Kidney (tissue), 14 donors: ENCODE data around the gene IDI1. TPM values are rescaled to one million over a fixed set of nuclear protein-coding genes. Genes with fewer than 3 reads are reported as not detected.

Source experiments
- DNase-seq, 5 donors: peaks; one replicate each; pipeline ENCODE4 v3.0.0-alpha.2; 2013 to 2020
- FAIRE-seq: peaks from 2 replicates; lab custom pipeline; 2012; peaks lifted over from hg19 to GRCh38; lab: Jason Lieb, UNC
- H3K27ac ChIP-seq, 2 donors: one replicate each; pipeline ENCODE4 v1.7.0; 2013; ENCODE audit warnings: low read depth in 2 of 2, low read length in 2 of 2, inconsistent platforms in 1 of 2
- H3K27me3 ChIP-seq: one replicate; pipeline ENCODE4 v1.7.1; 2013; ENCODE audit warnings: low read length, inconsistent platforms; ENCODE audit not compliant: control insufficient read depth, insufficient read depth
- H3K36me3 ChIP-seq, 3 donors: one replicate each; pipeline versions ENCODE4 v1.7.0 to v1.7.1; 2013; ENCODE audit warnings: low read length in 3 of 3, control low read depth in 1 of 3, inconsistent platforms in 1 of 3; ENCODE audit not compliant: insufficient read depth in 3 of 3, control insufficient read depth in 2 of 3
- H3K4me1 ChIP-seq, 3 donors: one replicate each; pipeline versions ENCODE4 v1.7.0 to v1.7.1; 2013; ENCODE audit warnings: low read length in 3 of 3, inconsistent platforms in 1 of 3, low read depth in 1 of 3; ENCODE audit not compliant: control insufficient read depth in 2 of 3, insufficient read depth in 2 of 3
- H3K4me3 ChIP-seq, 3 donors: one replicate each; pipeline versions ENCODE4 v1.7.0 to v1.8.1; 2013; ENCODE audit warnings: low read length in 3 of 3, control low read depth in 1 of 3, inconsistent platforms in 1 of 3
- H3K9ac ChIP-seq, 3 donors: one replicate each; pipeline versions ENCODE4 v1.7.0 to v1.7.1; 2013; ENCODE audit warnings: low read length in 3 of 3, control low read depth in 1 of 3, inconsistent platforms in 1 of 3
- H3K9me3 ChIP-seq, 3 donors: one replicate each; pipeline versions ENCODE4 v1.7.0 to v1.7.1; 2013; ENCODE audit warnings: low read length in 3 of 3, control low read depth in 1 of 3, inconsistent platforms in 1 of 3; ENCODE audit not compliant: control insufficient read depth in 2 of 3, insufficient read depth in 1 of 3
- CTCF ChIP-seq: IDR thresholded peaks from 3 replicates; pipeline ENCODE4 v1.5.1; 2012; ENCODE audit warnings: mild to moderate bottlenecking, moderate library complexity, borderline replicate concordance; ENCODE audit not compliant: insufficient read depth; ENCODE audit errors: extremely low read depth
- intact Hi-C: fragments of 100-400 bp; cut with DNase I; formaldehyde crosslinking; loops from one replicate; pipeline ENCODE4 v1.11.1; 2022
- polyA plus RNA-seq: library from polyadenylated mRNA; stranded (reverse); fragments of 350-450 nt; fragmentation: Illumina TruSeq; extraction: RNeasy Lipid Tissue Mini Kit (QIAGEN cat#74804); gene quantifications from one replicate; pipeline ENCODE4 v1.2.3, GENCODE V29; 2014; ENCODE audit warnings: low read depth, low replicate concordance; ENCODE audit not compliant: insufficient read depth
- total RNA-seq: library from RNA; stranded (reverse); fragmentation: NEBNext Ultra II Directional; extraction: Animal tissue kit (Norgen Biotek cat#: 25700); gene quantifications from one replicate; pipeline ENCODE4 v1.2.1, GENCODE V29; 2021
- donor health status: control.
- donor health status: control.
- donor health status: control.
- donor health status: control.
- donor health status: control.
- donor health status: DM: yes; HTN: yes; CAD: no.
- donor health status: Normal renal cell carcinoma (clear cell type).

The IDI1 gene
- total and polyA plus RNA-seq, 2 donors from 2014 or later, result 27.5 to 59.7 TPM

DNA sequence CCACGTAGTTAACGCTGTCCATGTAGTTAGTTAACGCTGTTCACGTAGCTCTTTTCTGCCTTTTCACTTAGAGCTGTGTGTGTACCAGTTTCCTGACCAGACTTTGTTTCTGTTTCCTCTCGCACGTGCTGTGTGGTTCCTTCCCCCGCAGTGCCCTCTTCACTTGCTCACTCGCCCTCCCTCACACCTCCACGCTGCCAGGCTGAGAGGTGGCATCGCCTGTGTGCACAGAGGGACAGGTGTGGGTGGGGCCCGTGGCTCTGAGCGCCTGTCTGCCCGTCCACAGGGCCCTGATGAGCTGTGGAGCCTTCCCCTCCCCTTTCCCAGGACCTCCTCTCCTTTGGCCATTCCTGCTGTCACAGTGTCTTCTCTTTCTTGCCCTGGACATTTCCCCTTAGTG, 37.9 kb upstream of the IDI1 start:
- intact Hi-C loops, result no loop called here
- no peak for DNase-seq
- no peaks in the 10 kb centered on the region for H3K27me3 ChIP-seq

DNA sequence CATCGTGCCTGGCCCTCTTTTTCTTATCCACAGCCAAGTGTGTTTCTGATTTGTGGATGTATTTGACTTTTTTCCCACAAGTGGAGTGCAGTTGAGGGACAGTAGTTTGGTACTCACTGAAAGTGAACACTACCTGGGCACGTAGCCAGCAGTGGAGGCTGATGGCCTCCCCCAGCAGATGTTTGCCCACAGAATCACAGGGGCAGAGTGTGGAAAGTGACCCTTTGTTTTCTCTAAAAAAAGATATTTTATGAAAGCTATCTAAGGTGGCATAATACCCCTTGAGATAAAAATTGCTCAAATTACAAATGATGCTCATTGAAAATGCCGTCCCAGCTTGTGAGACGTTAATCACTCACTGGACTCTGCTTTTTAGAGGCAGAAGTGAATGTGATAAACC, 36.3 kb upstream of the IDI1 start:
- H3K27me3 ChIP-seq, result no peaks in the 10 kb centered on the region
- no peak overlapping the region for H3K27ac ChIP-seq
- H3K36me3 ChIP-seq, result peaks cover 4 to 47% (median 36%) of the 10 kb centered on the region in 3 donors
- H3K9me3 ChIP-seq, result no peaks in the 10 kb centered on the region
- peaks cover 0 to 3% (median 0%) of the 10 kb centered on the region in 3 donors for H3K4me1 ChIP-seq
- no peak overlapping the region for H3K4me3 ChIP-seq
- DNase-seq, result no peak
- intact Hi-C loops, result no loop called here
- no peak for TF ChIP-seq CTCF
- FAIRE-seq, result no peak
- no peak overlapping the region for H3K9ac ChIP-seq

More for the DNA sequence above, 37.9 kb upstream of the IDI1 start:
- no peak for TF ChIP-seq CTCF
- Histone ChIP-seq H3K4me3 (no peak overlapping the region), H3K27ac (no peak overlapping the region), H3K9me3 (no peaks in the 10 kb centered on the region), H3K9ac (no peak overlapping the region), H3K4me1 (peaks cover 0 to 3% (median 0%) of the 10 kb centered on the region in 3 donors), H3K36me3 (peaks cover 6 to 61% (median 39%) of the 10 kb centered on the region in 3 donors)
- FAIRE-seq, result no peak

GRCh38 chr10:1084011-1084950, 35.4 kb upstream of the IDI1 start:
- Histone ChIP-seq H3K4me3 (no peak overlapping the region), H3K9ac (no peak overlapping the region), H3K27me3 (no peaks in the 10 kb centered on the region), H3K9me3 (no peaks in the 10 kb centered on the region), H3K36me3 (peaks cover 6 to 52% (median 44%) of the 10 kb centered on the region in 3 donors), H3K27ac (no peak overlapping the region), H3K4me1 (peaks cover 0 to 3% (median 0%) of the 10 kb centered on the region in 3 donors)
- FAIRE-seq (no peak), DNase-seq (no peak)
- intact Hi-C loops, result no loop called here
- TF ChIP-seq CTCF, result no peak
